Caco-2 (cell line): ENCODE results near the gene RHEBL1. TPM values are rescaled to one million over a fixed set of nuclear protein-coding genes. Genes with fewer than 3 reads are reported as not detected.

ENCODE experiments used
- BruUV-seq: library from RNA; stranded (reverse); fragments of 400-500 nt; replicated peaks from 2 replicates; lab custom pipeline; 2021; lab: Mats Ljungman, UMichigan
- CTCF ChIA-PET: fragments of 300-600 bp; sonication (Branson Sonifier 250); formaldehyde crosslinking; loops from one replicate; lab custom pipeline; 2022; ENCODE audit warnings: antibody characterized with exemption; lab: Charles Lee
- POLR2A ChIA-PET: fragments of 300-600 bp; sonication (Branson Sonifier 250); formaldehyde crosslinking; loops from one replicate; lab custom pipeline; 2022; ENCODE audit warnings: antibody characterized with exemption; lab: Charles Lee
- DNase-seq, 2 experiments: peaks; one replicate each; pipeline versions ENCODE4 v3.0.0 to v3.0.0-alpha.2; 2020 to 2022
- H3K27me3 ChIP-seq: replicated peaks from 2 replicates; pipeline ENCODE4 v1.6.0; 2011; ENCODE audit warnings: low read length; ENCODE audit not compliant: control insufficient read depth, insufficient read depth
- H3K36me3 ChIP-seq: 2 replicates; pipeline ENCODE4 v1.5.1; 2011; ENCODE audit warnings: low read length; ENCODE audit not compliant: control insufficient read depth, insufficient read depth
- H3K4me1 ChIP-seq: fragments of 250-450 bp; sonication (Bioruptor Pico); 2 replicates; pipeline ENCODE4 v1.5.1; 2020; ENCODE audit warnings: mild to moderate bottlenecking
- H3K4me3 ChIP-seq: 2 replicates; pipeline ENCODE4 v1.5.1; 2011; ENCODE audit warnings: low read depth, mild to moderate bottlenecking, control low read depth, low read length
- H3K9me3 ChIP-seq: fragments of 250-450 bp; sonication (Bioruptor Pico); 2 replicates; pipeline ENCODE4 v1.5.1; 2020; ENCODE audit warnings: mild to moderate bottlenecking, moderate library complexity
- H3K27ac Mint-ChIP-seq: one replicate; pipeline ENCODE4 v1.8.0; 2022; ENCODE audit warnings: mixed read lengths; ENCODE audit not compliant: unreplicated experiment
- H3K27me3 Mint-ChIP-seq: one replicate; pipeline ENCODE4 v1.8.0; 2022; ENCODE audit warnings: mixed read lengths; ENCODE audit not compliant: insufficient read depth, unreplicated experiment
- H3K36me3 Mint-ChIP-seq: one replicate; pipeline ENCODE4 v1.8.0; 2022; ENCODE audit warnings: mild to moderate bottlenecking, mixed read lengths; ENCODE audit not compliant: insufficient read depth, unreplicated experiment
- H3K4me1 Mint-ChIP-seq: one replicate; pipeline ENCODE4 v1.8.0; 2022; ENCODE audit warnings: low read depth, mixed read lengths; ENCODE audit not compliant: unreplicated experiment
- H3K4me3 Mint-ChIP-seq: one replicate; pipeline ENCODE4 v1.8.0; 2022; ENCODE audit warnings: mild to moderate bottlenecking, moderate library complexity, mixed read lengths; ENCODE audit not compliant: unreplicated experiment
- H3K9me3 Mint-ChIP-seq: one replicate; pipeline ENCODE4 v1.8.0; 2022; ENCODE audit warnings: mixed read lengths; ENCODE audit not compliant: unreplicated experiment
- intact Hi-C: fragments of 100-400 bp; cut with micrococcal nuclease; formaldehyde crosslinking; loops from one replicate; pipeline ENCODE4 v1.10.0; 2022; ENCODE audit not compliant: unreplicated experiment
- total RNA-seq: library from RNA; stranded (reverse); gene quantifications from 2 replicates; pipeline ENCODE4 v1.2.3, GENCODE V29; 2022
- TF ChIP-seq, protein P1 (sequence below), 2 experiments: fragments of 200-600 bp in 1 of 2; IDR thresholded peaks; 1 replicate in 1 of 2; 2 replicates in 1 of 2; pipeline versions ENCODE4 v1.5.1 to v1.8.0; 2011 to 2022; ENCODE audit warnings: antibody characterized with exemption in 1 of 2, control low read depth in 1 of 2, inconsistent platforms in 1 of 2, low read depth in 1 of 2, low read length in 1 of 2, mild to moderate bottlenecking in 1 of 2, moderate library complexity in 1 of 2; ENCODE audit not compliant: insufficient read depth in 1 of 2, severe bottlenecking in 1 of 2, unreplicated experiment in 1 of 2

RHEBL1 gene
- total RNA-seq, 1 experiment from 2014 or later: 2.5 TPM

- peaks cover 25% of the 10 kb centered on the region for H3K36me3 Mint-ChIP-seq
- ChIA-PET CTCF (interaction anchor here (0.6 to 4.9 kb wide), 4 partner anchors 16 to 30 kb away, joined by 3 to 40 read pairs (median 4); partner anchors contain the start of gene LMBR1L), POLR2A (no interaction called here)
- no peaks in the 10 kb centered on the region for H3K9me3 Mint-ChIP-seq
- H3K4me1 Mint-ChIP-seq: peaks cover 7% of the 10 kb centered on the region
- no peak overlapping the region for H3K4me3 ChIP-seq
- no peaks in the 10 kb centered on the region for H3K36me3 ChIP-seq
- H3K4me3 Mint-ChIP-seq: peak overlapping the region; percentile 40
- peaks cover 27% of the 10 kb centered on the region for H3K27me3 Mint-ChIP-seq
- H3K27ac Mint-ChIP-seq: no peak overlapping the region
- no TSS peak for BruUV-seq
- H3K9me3 ChIP-seq: no peaks in the 10 kb centered on the region
- TF ChIP-seq, protein P1, sequence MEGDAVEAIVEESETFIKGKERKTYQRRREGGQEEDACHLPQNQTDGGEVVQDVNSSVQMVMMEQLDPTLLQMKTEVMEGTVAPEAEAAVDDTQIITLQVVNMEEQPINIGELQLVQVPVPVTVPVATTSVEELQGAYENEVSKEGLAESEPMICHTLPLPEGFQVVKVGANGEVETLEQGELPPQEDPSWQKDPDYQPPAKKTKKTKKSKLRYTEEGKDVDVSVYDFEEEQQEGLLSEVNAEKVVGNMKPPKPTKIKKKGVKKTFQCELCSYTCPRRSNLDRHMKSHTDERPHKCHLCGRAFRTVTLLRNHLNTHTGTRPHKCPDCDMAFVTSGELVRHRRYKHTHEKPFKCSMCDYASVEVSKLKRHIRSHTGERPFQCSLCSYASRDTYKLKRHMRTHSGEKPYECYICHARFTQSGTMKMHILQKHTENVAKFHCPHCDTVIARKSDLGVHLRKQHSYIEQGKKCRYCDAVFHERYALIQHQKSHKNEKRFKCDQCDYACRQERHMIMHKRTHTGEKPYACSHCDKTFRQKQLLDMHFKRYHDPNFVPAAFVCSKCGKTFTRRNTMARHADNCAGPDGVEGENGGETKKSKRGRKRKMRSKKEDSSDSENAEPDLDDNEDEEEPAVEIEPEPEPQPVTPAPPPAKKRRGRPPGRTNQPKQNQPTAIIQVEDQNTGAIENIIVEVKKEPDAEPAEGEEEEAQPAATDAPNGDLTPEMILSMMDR (IDR thresholded peaks at IDR 0.05; ENCODE audit: insufficient read depth in 1 of 2, low read depth in 1 of 2, low read length in 1 of 2, severe bottlenecking in 1 of 2, unreplicated experiment in 1 of 2): no peak
- peaks cover 11% of the 10 kb centered on the region for H3K4me1 ChIP-seq
- DNase-seq: no peak
- intact Hi-C loops: loop anchor here (1.0 to 2.0 kb wide), 2 partner anchors 17 to 29 kb away; partner anchors contain the start of gene LMBR1L
- H3K27me3 ChIP-seq: peaks cover 17% of the 10 kb centered on the region; the same call in 1 of the 2 replicates
These were observed 24.0 kb upstream of the RHEBL1 start for GRCh38 chr12:49093792-49094159.

GRCh38 chr12:49092816-49093406, 23.1 kb upstream of the RHEBL1 start:
- Mint-ChIP-seq H3K36me3 (peaks cover 19% of the 10 kb centered on the region), H3K9me3 (no peaks in the 10 kb centered on the region), H3K4me1 (peaks cover 7% of the 10 kb centered on the region), H3K27ac (no peak overlapping the region), H3K4me3 (no peak overlapping the region), H3K27me3 (peaks cover 27% of the 10 kb centered on the region)
- no peaks in the 10 kb centered on the region for H3K9me3 ChIP-seq
- ChIA-PET POLR2A (interaction anchor here (0.6 kb wide), 1 partner anchor 172 kb away, joined by 3 read pairs; no protein-coding TSS in a partner anchor), CTCF (interaction anchor here (0.6 to 4.9 kb wide), 10 partner anchors 7 to 150 kb away, joined by 3 to 40 read pairs (median 4); partner anchors contain the start of genes DDN, LMBR1L and RHEBL1)
- no peaks in the 10 kb centered on the region for H3K36me3 ChIP-seq
- BruUV-seq: no TSS peak
- intact Hi-C loops: loop anchor here (1.0 kb wide), 1 partner anchor 28 kb away; no protein-coding TSS in a partner anchor
- TF ChIP-seq, protein P1 (IDR thresholded peaks at IDR 0.05; ENCODE audit: insufficient read depth in 1 of 2, low read depth in 1 of 2, low read length in 1 of 2, severe bottlenecking in 1 of 2, unreplicated experiment in 1 of 2): no peak
- H3K4me3 ChIP-seq: no peak overlapping the region
- peaks cover 11% of the 10 kb centered on the region for H3K4me1 ChIP-seq
- no peak for DNase-seq
- H3K27me3 ChIP-seq: peaks cover 17% of the 10 kb centered on the region; the same call in 1 of the 2 replicates

DNA sequence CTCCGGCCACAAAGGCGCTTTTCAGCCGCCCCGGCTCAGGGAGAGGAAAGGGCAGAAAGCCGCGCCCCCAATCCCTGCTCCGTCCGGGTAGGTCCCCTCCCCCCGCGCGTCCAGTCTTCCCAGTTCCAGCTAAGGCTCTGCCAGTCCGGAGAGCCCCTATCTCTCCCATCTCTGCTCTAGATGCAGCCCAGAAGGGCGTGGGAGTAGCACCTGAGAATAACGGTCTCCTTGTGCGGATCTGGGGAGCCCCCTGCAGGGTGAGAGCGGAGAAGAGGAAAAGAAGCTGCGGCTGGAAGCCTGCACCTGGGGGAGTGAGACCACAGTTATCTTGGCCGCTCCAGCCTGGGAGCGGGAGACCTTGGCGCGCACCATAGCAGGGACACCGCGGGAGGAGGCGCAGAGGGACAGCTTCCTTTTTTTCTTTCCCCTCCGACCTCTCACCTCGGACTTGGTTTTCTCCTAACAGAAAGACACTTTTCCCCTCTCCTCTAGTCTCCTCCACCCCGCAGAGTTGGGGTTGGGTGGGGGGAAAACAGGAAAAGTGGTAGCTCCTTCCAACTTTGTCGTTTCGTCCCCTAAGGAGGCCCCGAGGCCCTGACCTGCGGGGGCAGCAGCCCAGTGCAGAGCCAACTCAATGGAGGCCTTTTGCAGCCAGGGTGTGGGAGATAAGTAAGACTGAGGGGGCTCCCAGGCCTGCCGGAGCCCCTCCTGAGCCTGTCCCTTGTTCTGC, 22.5 kb upstream of the RHEBL1 start:
- ChIA-PET POLR2A (interaction anchor here (0.6 kb wide), 1 partner anchor 173 kb away, joined by 3 read pairs; no protein-coding TSS in a partner anchor), CTCF (interaction anchor here (0.6 to 4.9 kb wide), 9 partner anchors 8 to 95 kb away, joined by 3 to 40 read pairs (median 4); partner anchors contain the start of genes DDN, LMBR1L and RHEBL1)
- no peaks in the 10 kb centered on the region for H3K9me3 Mint-ChIP-seq
- Histone ChIP-seq H3K4me1 (peaks cover 11% of the 10 kb centered on the region), H3K27me3 (peaks cover 17% of the 10 kb centered on the region; the same call in 1 of the 2 replicates), H3K4me3 (no peak overlapping the region), H3K36me3 (no peaks in the 10 kb centered on the region), H3K9me3 (no peaks in the 10 kb centered on the region)
- peaks cover 27% of the 10 kb centered on the region for H3K27me3 Mint-ChIP-seq
- DNase-seq: peak; percentile 63 to 68
- peaks cover 7% of the 10 kb centered on the region for H3K4me1 Mint-ChIP-seq
- TF ChIP-seq, protein P1 (IDR thresholded peaks at IDR 0.05; ENCODE audit: insufficient read depth in 1 of 2, low read depth in 1 of 2, low read length in 1 of 2, severe bottlenecking in 1 of 2, unreplicated experiment in 1 of 2): peak; percentile 58 to 71
- BruUV-seq: no TSS peak
- H3K4me3 Mint-ChIP-seq: no peak overlapping the region
- H3K27ac Mint-ChIP-seq: no peak overlapping the region
- intact Hi-C loops: loop anchor here (1.0 kb wide), 1 partner anchor 29 kb away; no protein-coding TSS in a partner anchor
- peaks cover 24% of the 10 kb centered on the region for H3K36me3 Mint-ChIP-seq
